HG03039 (cell line): ENCODE results near the gene SORCS2.

Experiments used
- ATAC-seq: cut with Tn5 transposase; IDR thresholded peaks from one replicate; pipeline ENCODE4 v1.9.1; 2021; ENCODE audit warnings: mild to moderate bottlenecking, moderate library complexity; ENCODE audit not compliant: unreplicated experiment

The SORCS2 gene

DNA sequence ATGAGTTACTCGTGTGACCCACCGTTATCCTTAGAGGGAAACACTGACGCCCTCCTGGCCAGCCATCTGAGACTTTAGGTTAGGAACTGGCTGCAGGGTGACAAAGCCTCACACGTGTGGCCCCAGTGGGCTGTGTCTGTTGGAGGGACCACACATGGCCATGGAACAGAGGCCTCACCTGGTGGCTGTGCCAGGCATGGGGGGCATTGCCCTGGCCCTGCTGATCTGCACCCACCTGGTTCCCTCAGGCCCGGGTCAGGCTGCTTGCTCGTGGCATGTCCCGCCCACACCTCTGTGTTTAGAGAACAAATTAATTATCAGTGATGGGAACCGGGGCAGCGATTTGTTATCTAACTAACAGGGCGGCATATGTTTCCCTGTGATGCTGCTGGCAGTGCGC, 343.3 kb downstream of the SORCS2 start:
- no peak for ATAC-seq

DNA sequence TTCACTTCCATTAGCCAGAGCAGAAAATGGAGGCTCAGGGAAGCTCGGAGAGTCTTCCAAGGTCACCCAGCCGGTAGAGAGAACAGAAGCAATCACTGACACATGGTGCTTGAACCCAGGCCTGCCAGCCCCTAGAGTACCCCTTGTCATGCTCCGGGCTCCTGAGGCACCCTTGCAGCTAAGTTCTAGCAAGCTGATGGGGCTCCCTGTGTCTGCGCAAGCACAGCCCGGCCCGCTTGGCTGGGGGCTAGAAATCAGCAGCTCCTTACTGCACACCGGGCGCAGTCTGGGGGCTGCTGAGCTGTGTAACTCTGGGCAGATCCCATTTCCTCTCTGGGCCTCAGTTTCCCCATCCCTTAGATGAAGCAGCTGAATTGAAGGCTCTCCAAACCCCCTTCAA, 344.5 kb downstream of the SORCS2 start:
- ATAC-seq: no peak

DNA sequence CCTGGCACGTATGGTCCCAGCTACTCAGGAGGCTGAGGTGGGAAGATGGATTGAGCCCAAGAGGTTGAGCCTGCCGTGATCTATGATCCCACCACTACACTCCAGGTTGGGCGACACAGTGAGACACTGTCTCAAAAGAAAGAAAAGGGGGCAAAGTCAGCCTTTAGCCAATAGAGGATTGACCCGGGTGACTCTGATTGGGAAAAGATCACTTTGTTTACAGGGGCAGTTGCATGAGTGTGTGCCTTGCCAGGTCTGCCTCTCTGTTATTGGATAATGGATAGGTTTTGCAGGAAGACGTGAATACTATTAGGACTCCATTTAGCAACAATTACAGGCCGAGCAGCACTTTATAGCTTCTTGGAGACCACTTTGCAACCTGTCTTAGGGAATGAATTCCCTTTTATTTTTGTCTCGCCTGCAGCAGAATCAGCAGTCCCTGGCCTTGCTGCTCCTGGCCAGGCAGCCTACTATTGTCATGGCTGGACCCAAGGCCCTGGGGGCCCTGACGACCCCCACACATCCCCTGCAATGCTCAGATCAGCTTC, 345.6 kb downstream of the SORCS2 start:
- no peak for ATAC-seq

DNA sequence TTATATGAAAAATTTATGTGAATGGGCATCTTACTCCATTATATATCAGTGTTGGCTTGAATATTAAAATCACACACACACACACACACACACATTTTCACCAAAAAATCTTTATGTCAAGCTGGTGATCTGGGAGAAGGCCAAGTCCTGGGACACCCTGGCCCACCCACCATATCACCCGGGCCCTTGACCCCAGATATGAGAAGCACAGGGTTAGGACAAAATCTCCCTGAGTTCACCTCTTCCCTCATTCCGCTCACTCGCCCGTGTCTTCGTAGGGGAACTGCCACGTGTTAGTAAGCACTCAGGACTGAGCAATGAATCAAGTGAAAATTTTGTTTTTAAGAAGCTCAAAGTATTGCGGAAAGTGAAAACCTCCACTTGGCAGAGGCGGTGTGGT, 346.2 kb downstream of the SORCS2 start:
- no peak for ATAC-seq

DNA sequence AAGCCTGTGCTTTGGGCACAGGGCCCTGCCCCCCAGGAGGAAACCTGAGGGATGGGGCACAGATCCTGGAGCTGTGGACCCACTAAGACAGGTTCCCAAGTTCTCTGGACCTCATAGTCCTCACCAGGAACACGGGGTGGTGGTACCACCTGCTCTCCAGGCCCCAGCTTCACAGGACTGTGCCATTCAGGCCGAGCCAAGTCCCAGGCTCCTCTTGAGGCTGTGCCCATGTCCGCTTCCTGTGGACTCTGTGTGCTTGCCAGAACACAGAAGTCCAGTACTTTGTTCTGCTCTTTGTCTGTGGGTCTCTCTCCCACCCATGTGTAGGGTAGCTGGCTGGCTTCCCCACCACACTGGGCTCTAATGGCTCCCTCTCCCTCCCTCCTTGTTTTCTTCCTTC, 346.8 kb downstream of the SORCS2 start:
- no peak for ATAC-seq

DNA sequence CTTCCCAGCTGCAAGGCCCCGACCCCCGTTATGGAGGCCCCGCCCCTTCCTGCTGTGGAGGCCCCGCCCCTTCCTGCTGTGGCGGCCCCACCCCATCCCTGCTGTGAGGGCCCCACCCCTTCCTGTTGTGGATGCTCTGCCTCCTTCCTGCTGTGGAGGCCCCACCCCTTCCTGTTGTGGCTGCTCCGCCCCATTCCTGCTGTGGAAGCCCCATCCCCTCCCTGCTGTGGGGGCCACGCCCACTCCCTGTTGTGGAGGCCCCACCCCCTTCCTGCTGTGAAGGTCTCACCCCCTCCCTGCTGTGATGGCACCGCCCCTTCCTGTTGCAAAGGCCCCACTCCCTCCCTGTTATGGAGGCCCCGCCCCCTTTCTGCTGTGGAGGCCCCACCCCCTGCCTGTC, 347.3 kb downstream of the SORCS2 start:
- no peak for ATAC-seq

DNA sequence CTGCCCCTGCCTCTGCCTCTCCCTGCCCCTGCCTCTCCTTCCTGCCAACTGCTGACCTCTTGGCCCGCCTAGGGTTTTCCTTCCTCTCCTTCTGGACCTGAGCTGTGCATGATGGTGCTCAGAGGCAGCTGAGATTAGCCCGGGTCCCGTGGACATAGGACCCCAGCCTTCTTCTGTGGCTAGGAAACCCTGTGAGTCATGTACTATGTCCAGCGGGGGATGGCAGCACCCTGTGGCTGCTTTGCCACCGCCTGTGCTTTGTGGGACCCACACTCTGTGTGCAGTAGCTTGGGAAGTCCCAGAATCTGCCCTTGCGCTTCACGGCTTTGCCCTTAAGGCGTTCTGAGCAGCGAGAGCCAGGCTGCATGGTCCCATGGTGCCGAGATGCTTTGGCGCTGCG, 347.9 kb downstream of the SORCS2 start:
- no peak for ATAC-seq

DNA sequence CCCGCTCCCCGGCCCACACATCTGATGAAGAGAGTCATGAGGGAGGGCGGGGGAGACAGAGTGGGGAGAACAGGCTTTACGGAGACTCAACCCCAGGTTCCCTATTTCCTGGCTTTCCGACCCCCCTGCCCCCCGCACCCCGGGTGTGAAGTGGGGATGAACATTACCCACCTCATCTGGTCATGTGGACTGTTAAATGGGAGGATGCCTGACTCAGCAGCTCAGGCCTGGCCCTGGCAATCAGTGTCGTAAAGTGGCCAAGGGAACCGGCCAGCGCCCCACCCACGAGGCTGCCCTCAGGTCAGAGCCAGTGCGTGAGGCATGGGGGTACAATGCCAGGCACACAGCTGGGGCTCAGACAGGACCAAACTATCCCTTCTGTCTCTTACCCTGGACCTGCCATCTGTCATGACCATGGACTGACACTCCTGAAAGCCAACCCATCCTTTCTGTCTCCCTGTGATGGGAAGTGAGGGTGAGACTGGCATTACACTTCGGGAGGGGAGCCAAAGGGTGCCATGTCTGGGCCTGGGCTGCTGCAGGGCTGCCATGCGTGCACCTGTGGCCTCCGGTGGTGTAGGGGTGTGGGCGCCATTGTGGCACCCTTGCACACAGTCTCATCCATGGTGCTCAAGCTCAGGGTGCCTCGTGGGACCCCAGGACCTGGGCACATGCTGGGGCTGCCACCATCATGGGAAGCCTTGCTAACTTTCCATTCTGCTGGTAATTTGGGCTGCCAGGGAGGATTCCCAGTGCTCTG, 348.5 kb downstream of the SORCS2 start:
- no peak for ATAC-seq

DNA sequence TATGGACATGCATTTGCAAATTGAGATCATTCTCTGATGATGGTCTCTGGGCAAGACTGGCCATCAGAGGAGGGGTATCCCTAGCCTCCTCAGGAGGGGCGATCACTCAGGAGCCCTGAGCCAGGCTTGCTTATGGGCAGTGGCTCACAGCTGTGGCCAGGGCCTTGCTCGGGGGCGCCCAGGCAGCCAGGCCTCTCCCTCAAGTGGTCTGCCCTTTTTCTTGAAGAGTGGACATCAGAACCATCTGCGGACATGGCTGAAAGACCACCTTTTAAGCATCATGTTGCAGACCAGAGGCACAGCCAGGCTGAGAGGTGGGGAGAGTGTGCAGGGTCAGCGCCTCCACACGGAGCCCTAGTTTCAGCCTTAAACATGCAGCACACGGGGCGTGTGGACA, 349.1 kb downstream of the SORCS2 start:
- ATAC-seq: no peak

DNA sequence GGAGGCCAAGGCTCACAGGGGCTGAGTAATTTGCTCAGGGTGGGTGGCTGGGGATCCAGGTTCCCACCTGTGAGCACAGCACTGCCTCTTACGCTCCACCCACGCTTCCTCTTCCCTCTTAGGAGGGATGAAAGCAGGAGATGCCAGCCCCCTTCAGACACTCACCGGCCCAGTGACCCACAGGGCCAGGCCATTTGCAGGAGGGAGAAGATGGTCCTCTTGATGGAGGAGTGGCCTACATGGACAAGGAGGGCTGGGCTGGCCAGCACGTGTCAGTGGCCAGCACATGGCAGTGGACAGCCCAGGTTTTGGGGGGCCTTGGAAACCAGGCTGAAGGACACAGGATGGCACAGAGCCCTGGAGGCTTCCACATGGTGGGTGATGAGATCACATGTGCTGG, 350.4 kb downstream of the SORCS2 start:
- ATAC-seq: no peak

DNA sequence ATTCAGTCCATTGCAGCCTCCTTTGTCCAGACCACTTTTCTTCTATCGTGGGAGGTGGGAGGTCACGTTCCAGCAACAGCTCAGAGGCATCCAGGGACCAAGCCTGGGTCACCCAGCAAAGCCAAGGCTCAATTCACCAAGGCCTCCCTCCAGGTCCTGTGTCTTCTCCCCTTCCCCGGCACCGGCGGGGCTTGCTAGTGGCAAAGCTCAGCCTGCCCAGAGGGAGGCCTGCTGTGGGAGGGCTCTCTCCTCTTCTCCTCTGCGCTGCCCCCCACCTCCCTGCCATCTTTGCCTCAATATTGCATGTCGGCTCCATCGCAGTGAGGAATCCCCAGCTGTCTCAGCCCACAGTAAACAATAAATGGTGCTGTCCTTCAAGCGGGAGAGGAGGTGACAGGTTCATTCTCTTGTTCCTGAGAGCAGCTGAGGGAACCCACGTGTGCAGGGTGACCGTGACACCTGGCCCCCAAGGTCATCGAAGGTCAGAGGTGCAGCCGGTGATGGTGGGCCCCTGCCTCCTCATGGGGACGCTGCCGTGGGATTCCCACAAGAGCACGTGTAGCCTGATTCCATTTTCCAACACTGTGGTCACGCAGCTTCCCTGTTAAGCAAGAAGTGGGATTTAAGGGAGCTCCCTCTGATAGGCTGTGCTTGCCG, 353.9 kb downstream of the SORCS2 start:
- ATAC-seq: no peak

DNA sequence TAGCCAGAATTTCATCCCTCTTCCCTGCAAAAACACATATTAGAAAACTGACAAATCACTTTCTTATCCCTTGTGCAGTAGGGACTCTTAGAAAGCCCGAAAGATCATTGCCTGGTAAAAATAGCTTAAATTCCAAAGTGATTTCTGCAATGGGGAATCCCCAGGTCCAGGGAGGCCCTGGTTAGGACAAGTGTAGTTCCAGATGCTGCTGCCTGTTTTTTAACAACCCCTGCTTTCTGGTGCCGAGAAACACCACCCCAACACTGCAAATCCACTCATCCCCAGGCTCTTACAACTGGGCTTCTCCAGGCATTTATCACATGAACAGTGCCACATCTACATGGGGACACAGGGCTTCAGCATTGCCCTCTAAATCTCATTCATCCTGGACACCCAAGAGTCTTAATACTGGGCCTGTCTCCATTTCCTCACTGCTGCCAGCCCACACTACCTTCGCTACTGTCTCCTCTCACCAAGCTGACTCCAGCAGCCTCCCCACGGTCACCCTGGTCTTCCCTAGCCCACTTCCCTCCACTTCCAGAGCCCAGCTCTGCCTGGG, 354.6 kb downstream of the SORCS2 start:
- ATAC-seq: no peak

DNA sequence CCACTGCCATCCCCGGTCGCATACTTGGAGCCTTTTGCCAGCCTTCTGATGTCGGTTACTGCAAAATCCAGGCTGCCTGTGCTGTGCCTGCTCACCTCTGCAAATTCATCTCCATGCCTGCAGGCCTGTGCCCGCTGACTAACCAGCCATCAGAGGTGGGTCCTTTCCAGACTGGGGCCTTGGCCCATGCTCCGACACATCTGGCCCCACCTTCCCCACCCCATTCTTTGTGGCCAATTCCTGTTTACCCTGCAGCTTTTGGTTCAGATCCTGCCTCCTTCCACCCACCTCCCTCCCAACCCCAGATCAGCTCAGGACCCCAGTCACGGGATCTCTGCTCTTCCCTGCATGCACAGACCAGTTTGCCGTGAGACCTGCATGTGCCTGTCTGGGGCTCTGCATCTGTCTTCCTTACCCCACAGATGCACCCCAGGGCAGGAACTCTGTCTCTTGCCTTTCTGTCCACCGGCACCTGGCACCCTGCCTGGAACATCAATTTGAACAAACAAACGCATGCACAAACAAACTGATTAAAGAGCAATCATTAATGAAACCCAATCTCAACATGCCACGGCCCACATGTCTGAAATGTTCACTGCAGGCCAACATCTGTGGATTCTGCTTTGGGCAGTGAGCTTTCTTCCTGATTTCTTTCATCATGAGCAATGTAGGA, 355.2 kb downstream of the SORCS2 start:
- no peak for ATAC-seq

DNA sequence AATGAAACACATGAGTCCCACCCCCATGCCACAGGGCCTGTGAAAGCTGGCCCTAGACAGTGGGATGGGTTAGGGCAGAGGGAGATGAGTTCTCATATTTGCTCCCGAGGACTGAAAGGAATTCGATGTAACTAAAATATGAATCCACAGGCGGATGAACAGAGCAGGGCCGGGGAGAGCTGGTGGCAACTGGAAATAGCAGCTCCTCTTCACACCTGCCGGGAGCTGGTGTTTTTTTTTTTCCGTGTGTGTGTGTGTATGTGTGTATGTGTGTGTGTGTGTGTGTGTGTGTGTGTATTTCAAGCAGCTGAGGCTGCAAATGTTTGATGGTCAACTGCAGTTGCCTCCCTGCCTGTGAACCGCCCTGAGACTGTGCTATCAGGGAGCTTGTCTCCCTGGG, 357.5 kb downstream of the SORCS2 start:
- no peak for ATAC-seq

DNA sequence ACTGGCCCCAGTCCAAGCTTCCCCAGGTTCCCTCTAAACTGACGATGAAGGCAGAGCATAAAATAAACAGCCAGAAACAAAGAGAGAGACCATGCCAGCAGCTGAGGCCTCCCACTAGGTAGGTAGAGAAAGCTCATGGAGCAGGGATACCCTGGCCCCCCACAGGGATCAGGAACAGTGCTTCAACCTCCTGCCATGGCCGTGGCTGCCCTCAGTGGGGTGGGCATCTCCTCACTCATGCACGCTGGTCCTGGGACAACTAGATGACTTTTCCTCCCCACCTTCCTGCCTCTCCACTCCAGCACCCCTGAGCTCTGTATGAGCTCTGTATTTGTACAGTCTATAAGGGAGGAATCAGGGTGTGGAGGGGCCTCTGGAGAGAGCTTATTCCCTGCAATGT, 360.1 kb downstream of the SORCS2 start:
- no peak for ATAC-seq

DNA sequence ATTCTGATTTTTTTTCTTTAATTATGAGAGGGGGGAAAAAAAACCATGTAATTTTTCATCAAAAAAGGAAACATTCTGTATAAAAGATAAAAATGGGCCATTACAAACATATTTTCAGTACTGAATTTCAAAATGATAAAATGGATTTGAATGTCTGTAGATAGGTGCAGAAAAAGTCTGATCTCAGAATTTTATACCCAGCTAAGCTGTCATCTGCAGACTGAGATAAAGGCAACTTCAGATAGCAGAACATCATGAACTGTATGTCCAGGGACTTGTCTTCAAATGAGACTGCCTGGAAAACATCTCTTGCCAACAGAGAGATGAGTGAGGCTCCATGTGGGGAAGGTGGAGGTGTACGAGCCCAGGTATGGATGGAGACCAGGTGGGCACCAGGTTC, 360.9 kb downstream of the SORCS2 start:
- no peak for ATAC-seq

DNA sequence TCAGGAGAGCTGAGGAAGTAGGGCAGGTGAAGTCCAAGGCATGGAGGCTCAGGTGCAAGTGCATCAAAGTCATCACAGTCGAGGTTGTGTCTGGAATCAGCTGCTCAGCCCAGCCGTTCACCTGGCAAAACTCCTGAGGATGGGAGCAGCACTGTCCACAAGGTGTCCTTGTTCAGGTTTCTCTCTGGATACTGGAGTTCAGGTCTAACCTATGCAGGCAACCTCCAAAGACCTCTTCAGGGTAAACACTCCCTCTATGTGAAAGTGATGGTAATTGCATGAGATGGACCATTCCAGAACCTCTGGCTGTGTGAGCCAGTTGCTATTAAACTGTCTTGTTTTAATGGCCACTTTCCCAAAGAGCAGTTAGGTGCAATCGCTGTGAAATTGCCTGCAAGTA, 362.6 kb downstream of the SORCS2 start:
- ATAC-seq: no peak

DNA sequence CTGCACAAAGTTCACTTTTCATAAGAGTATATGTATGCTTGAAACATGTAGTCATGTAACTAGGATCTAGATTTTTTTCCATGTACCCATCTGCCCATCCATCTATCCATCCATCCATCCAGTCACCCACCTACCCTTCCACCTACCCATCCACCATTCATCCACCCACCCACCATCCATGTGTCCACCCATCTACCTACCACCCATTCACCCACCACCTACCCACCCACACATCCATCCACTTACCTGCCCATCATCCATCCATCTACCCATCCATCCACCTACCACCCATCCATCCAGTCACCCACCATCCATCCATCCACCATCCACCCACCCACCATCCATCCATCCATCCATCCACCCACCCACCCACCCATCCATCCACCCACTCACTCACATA, 364.2 kb downstream of the SORCS2 start:
- no peak for ATAC-seq

DNA sequence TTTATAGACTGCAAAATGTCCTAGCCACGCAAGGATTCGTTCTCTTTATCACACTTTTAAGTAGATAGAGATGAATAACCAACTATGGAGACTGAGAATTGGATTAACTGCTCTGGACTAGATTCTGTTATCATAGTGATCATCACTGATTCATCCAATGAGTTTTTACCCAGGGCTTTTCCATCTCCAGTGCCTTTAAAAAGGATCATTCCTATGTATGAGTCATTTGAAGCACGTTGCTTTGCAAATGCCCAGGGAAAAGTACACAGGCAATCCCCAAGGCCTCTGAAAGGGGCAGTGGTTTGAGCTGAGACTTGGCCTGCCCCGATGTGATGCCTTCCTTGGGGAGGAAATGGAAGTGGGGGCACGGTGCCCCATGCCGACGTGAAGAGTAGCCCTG, 365.1 kb downstream of the SORCS2 start:
- ATAC-seq: no peak

DNA sequence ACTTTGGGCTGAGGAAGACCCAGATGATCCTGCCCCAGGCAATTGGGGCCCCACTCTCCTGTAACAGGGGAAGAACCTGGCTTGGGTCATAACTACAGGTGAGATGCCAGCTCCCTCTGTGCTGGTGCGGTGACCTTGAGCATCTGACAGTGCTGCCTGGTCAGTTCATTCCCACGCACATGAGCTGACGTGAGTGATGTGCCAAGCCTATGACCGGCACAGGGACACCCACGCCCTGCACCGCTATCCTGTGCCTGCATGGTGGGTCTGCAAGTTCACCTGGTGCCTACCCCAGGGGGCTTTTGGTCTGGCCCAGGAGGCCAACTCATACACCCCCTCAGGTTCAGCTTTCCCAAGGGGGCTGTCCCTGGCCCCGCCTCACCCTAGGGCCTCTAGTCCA, 366.1 kb downstream of the SORCS2 start:
- ATAC-seq: no peak

DNA sequence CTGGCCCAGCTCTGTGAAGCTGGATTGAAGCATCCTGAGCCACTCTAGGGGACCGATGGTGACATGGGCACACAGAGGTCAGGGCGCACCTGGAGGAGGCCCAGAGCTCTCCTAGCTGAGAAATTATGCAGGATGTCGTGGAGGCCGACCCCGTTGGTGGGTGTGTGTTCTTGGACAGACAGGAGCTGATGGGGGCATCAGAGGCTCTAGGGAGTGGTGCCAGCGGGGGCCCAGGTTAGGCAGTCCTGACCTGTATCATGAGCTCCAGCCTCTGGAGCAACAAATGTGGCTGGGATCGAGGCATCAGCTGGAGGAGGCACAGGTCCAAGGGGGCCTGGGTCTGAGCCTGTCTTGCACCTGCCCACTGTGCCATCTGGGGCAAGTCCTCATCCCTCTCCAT, 367.0 kb downstream of the SORCS2 start:
- no peak for ATAC-seq
